Effector CD4-positive, alpha-beta T cell (primary cell): ENCODE results near the gene GCFC2.

Experiments used
- DNase-seq: peaks from one replicate; pipeline ENCODE4 v3.0.0-alpha.2; 2020

GCFC2 gene

GRCh38 chr2:75622500-75622899 is 88.2 kb downstream of the GCFC2 start:
- no peak for DNase-seq

GRCh38 chr2:75621228-75621627 is 89.5 kb downstream of the GCFC2 start:
- no peak for DNase-seq

GRCh38 chr2:75619956-75620740 is 90.6 kb downstream of the GCFC2 start:
- DNase-seq = no peak

GRCh38 chr2:75616933-75617332 is 93.8 kb downstream of the GCFC2 start:
- DNase-seq = no peak

GRCh38 chr2:75616406-75616805 is 94.3 kb downstream of the GCFC2 start:
- DNase-seq = no peak

- DNase-seq = no peak
Observed at GRCh38 chr2:75614162-75614651, 96.5 kb downstream of the GCFC2 start.

- DNase-seq = no peak
Observed at GRCh38 chr2:75612862-75613243, 97.9 kb downstream of the GCFC2 start.
